ENCODE data around the gene GNG4.

DNA sequence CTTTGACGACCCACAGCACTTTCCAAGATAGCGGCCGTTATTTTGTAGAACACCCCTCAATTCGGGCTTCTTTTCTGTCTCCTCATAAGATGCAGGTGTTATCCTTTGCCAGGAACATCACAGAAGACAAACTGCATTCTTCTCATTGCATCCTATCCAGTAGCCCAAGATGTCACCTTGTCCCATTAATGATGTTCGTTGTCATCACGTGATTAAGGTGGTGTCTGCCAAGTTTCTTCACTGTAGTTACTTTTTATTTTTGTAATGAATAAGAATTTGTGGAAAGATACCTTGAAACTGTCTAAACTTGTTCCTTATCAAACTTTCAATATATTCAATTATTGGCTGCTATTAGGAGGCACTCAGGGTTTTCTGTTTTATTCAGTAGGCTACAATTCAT lies 39.4 kb downstream of the GNG4 start:
- no peak for TF ChIP-seq EZH2 (IDR thresholded peaks at IDR 0.05; ENCODE audit: insufficient read depth, low read length)
- TF ChIP-seq, protein P1, sequence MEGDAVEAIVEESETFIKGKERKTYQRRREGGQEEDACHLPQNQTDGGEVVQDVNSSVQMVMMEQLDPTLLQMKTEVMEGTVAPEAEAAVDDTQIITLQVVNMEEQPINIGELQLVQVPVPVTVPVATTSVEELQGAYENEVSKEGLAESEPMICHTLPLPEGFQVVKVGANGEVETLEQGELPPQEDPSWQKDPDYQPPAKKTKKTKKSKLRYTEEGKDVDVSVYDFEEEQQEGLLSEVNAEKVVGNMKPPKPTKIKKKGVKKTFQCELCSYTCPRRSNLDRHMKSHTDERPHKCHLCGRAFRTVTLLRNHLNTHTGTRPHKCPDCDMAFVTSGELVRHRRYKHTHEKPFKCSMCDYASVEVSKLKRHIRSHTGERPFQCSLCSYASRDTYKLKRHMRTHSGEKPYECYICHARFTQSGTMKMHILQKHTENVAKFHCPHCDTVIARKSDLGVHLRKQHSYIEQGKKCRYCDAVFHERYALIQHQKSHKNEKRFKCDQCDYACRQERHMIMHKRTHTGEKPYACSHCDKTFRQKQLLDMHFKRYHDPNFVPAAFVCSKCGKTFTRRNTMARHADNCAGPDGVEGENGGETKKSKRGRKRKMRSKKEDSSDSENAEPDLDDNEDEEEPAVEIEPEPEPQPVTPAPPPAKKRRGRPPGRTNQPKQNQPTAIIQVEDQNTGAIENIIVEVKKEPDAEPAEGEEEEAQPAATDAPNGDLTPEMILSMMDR (IDR thresholded peaks at IDR 0.05; ENCODE audit: insufficient read depth, low read depth, low read length): no peak

Data from astrocyte (in vitro differentiated cells and primary cell).